HG03520 (cell line): ENCODE measurements around the gene S100A9.
"Not testable (repeated sequence)": the region's sequence is repeated elsewhere in the genome, so short reads cannot be mapped to it uniquely, and the experiment has no call there.

Source experiments
- ATAC-seq: cut with Tn5 transposase; IDR thresholded peaks from one replicate; pipeline ENCODE4 v1.9.1; 2021; ENCODE audit warnings: mild to moderate bottlenecking, moderate library complexity; ENCODE audit not compliant: unreplicated experiment

The S100A9 gene

DNA sequence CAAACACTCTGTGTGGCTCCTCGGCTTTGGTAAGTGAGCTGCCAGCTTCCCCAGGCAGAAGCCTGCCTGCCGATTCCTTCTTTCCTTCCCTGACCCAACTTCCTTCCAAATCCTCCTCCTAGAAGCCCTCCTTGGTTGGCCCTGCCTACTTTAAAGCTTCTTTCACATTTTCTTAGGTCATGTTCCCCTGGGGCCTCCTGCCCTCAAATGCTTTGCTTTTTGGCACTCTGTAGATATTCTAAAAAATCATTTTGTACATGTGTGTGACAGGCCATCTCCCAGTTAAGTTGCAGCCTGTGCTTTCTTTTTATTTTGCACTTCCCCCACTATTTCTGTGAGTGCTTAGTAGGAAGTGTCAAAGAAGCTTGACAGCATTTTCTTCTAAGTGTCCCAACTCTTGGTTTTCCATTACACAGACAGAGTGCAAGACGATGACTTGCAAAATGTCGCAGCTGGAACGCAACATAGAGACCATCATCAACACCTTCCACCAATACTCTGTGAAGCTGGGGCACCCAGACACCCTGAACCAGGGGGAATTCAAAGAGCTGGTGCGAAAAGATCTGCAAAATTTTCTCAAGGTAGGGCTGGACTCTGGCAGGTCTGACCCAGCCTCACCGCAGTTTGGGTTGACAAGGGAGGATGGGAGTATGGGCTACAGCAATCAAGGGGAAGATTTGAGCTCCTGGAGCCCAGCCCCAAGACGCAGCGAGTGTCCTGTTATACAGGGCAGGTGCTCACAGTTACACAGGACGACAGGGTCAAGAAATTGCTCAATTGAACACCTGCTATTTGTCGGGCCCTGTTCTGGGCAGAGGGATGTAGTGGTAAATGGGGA lies at the start of gene S100A9:
Gene S100A9 (plus strand): TSS at position 2 of the 838 bp plus-strand sequence. CDS start 430 bp downstream, at position 432.
- no peak for ATAC-seq

DNA sequence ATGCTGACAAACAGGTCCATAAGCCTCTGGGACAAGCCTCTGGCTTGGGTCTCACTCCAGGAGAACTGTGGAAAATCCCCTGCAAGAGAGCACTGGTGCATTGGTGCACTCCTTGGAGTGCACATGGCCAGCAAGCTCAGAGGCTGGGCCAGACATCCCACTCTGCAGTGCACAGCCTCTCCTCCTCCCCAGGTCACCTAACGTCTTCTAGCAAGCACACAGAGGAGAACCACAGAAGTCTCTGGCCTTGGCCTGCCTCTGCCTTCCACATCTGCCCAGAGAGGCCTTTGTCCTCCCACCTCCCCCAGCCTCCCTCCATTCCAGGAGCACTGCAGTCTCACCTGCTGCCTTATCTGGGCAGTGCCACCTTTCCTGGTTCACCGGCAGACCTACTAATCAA lies 49.1 kb upstream of the S100A9 start:
- no peak for ATAC-seq

DNA sequence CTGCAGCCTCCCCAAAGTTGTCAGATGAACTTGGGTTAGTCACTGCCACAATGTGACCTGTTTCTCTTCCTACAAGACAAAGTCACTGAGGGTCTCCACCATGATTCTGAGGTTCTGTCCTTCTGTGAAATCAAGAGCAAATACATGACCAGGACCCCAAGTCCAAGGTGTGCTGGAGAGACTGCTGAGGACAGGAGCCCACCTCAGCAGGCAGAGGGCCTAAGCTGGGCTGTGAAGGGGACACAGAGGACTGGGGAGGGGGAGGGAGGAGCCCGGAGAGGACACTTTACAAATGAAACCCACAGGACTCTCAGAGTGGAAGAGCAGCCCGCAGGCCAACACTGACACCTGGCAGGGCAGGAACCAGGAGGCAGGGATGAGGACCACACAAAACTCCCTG lies 48.2 kb upstream of the S100A9 start:
- no peak for ATAC-seq

DNA sequence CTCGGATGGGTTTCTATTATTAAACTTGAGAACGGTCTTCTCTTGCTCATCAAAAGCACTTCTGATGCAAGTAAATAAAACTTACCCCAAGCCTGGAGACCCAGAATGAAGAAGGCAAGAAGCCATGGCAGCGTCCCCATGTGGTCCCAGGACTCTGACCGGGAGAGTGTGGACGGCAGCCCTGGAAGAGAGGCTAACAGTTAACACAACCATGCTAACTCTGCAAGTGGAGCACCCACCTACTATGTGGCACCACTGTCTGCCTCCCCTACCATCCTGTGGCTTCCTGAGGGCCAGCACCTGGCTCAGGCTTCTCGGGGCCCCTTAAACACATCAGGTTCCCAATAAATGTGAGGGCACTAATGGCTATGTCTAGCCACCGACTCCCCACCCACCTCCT lies 47.1 kb upstream of the S100A9 start:
- no peak for ATAC-seq

DNA sequence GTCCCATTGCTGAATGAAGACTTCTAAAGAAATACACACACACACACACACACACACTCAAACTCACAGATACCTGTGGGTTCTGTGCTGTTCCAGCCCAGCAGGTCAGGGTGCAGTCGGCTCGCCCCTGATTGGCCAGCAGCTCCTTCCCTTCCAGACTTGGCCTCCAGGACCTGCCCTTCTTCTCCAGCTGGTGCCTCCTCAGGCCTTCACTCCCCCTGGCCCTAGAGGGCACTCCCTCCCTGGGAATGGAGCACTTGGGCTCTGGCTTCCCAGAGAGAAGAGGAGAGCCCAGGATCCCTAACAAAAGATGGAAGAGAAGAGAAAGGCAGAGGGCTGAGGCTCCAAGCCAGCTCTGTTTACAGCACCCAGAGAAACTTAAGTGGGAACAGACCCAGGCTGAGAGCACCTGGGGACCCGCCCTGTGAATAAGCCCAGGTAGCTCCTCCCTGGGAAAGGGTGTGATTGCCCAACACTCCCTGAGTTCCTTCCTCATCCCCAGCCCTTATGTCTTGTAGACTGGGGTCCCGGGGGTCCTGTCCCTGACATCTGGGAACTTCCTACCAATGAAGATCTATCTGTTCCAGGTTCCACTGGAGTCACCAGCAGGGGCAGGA lies 45.0 kb upstream of the S100A9 start, which contains the start of gene PGLYRP3:
Gene PGLYRP3 (minus strand): TSS at position 383 of the 617 bp plus-strand sequence. CDS start 2,287 bp downstream, outside the sequence.
- ATAC-seq: no peak

DNA sequence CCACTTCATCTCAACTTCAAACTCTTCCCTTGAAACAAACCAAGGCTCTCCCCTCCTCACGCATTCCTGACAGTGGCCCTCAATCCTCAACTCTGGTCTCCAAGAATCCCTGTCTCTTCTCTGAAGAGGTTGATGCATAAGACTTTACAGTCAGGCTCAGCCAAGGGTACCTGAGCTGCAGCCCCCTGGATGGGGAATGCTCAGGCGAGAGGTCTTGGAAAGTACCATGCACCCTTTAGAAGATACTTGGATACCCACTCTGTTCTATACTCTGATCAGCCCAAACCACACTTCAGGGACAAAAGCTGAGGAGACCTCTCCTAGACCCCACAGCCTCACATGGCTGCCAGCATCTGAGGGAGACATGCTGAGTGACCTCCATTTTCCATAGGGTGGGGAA lies 44.4 kb upstream of the S100A9 start:
- ATAC-seq: no peak

DNA sequence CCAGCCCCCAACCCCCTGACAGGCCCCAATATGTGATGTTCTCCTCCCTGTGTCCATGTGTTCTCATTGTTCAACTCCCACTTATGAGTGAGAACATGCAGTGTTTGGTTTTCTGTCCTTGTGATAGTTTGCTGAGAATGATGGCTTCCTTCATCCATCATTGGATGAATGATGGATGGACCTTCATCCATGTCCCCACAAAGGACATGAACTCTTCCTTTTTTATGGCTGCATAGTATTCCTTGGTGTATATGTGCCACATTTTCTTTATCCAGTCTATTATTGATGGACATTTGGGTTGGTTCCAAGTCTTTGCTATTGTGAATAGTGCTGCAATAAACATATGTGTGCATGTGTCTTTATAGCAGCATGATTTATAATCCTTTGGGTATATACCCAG lies 43.3 kb upstream of the S100A9 start:
- not testable (repeated sequence) for ATAC-seq

DNA sequence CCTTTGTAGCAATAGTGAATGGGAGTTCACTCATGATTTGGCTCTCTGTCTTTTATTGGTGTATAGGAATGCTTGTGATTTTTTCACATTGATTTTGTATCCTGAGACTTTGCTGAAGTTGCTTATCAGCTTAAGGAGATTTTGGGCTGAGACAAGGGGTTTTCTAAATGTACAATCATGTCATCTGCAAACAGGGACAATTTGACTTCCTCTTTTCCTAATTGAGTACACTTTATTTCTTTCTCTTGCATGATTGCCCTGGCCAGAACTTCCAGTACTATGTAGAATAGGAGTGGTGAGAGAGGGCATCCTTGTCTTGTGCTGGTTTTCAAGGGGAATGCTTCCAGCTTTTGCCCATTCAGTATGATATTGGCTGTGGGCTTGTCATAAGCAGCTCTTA lies 41.6 kb upstream of the S100A9 start:
- ATAC-seq: not testable (repeated sequence)

DNA sequence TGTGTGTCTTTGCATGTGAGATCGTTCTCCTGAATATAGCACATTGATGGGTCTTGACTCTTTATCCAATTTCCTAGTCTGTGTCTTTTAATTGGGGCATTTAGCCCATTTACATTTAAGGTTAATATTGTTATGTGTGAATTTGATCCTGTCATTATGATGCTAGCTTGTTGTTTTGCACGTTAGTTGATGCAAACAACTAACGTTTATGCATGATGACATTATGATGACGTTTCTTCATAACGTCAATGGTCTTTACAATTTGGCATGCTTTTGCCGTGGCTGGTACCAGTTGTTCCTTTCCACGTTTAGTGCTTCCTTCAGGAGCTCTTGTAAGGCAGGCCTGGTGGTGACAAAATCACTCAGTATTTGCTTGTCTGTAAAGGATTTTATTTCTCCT lies 39.5 kb upstream of the S100A9 start:
- not testable (repeated sequence) for ATAC-seq

DNA sequence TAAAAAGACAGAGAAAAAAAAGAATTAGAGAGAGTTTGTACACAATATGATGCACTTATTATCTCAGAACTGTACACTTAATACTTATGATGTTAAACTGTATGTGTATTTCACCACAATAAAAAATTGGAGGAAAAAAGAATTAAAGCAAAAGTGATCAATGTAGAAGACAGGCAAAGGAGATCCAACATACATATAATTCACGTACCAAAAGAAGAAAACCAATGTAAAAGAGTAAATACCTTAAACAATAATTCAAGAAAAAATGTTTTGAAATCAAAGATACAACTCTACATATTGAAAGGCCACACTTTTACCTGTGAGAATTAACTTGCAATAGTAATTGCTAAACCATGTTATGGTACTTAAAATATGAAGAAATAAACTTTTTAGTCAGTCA lies 35.1 kb upstream of the S100A9 start:
- ATAC-seq: no peak

DNA sequence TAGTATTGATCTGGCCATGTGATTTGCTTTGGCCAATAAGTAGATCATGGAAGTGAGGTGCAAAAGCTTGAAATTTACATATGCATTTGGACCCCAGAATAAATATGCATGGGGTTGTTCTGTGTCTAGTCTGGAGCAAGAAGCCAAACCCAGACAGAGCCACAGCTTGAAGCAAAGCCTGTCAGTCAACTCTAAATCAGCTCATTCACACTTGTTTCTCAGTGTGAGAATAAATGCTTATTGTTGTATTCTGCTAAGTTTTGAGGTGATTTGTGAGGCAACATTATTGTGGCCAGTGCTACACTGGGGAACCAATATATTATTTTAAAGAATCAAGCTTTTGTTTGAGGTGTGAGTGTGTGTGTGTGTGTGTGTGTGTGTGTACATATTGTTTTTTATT lies 32.7 kb upstream of the S100A9 start:
- ATAC-seq: no peak

DNA sequence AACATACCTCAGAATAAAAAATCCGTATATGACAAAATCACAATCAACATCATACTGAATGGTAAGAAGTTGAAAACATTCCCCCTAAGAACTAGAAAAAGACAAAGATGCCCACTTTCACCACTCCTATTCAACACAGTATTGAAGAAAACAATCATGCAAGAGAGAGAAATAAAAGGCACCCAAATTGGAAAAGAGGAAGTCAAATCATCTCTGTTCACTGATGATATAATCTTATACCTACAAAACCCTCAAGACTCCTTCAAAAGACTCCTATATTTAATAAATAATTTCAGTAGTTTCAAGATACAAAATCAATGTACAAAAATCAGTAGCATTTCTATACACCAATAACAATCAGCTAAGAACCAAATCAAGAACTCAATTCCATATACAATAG lies 23.8 kb upstream of the S100A9 start:
- ATAC-seq: no peak

DNA sequence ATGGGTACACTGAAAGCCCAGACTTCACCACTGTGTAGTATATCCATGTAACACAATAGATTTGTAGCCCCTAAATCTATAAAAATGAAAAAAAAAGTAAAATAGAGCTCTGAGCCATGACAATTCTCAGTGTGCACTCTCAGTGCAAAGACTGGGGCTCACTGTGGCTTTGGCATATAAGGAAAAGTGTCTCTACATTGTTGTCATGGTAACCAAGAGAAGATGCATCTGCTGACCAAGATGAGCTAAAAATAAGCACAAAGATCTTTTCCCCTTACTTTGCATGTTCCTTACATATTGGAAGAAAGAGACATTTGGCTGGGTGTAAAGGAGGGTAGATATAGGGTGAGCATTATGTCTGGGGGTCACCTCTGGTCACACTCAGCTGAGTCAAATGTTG lies 21.0 kb upstream of the S100A9 start:
- no peak for ATAC-seq

DNA sequence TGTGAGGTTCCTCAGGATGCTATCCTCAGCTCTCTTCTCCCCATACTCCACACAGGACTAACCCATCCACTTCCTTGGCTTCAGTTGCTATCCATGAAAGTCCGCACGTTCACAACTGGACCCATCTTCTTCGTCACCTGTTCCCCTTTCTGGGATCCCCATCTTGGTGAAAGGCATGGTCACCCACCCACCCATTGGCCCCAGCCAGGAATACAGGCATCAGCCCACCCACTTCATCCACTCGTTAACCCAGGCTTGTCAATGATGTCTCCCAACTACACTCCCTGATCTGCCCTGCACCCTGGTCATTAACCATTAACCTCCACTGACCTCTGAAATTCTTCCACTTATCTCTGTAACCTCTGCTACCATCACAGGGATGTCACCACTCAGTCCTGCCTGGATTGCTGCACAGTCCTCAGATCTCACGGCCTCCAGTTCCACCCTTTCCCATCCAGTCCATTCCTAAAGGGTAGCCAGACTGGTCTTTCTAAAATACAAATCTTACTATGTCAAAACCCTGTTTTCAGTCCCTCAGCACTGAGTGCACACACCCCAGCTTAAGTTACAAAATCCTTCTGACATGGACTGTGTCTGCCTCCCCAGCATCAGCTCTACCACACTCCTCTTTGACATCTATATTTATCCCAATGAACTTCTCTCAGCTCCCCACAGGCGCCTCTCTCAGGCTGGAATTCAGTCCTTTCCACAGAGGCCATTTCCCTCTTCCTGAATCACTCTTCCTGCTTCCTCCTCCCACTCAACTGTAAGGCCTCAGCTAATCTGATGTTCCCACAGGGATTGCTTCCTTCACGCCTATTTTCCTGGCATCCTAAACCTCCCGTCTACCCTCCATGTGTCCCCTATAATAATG lies 19.4 kb upstream of the S100A9 start:
- no peak for ATAC-seq

DNA sequence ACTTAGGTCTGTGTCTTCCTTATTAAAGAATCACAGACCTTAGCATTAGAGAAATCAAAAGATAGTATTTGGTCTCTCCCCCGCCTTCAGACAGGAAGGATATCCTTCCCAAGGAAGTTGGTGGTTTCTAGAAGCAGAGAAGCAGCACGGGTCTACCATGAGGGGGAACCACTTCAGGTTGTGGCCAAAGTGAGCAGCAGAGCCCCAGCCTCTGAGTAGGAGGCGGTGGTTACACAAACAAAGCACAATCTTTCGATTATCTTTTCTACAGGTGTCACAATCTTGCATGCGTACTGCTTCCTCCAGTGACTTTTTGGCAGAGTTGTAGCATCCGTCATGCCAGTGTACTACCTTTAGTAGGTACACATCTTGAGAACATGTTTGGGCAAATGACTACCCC lies 17.9 kb upstream of the S100A9 start:
- ATAC-seq: no peak

DNA sequence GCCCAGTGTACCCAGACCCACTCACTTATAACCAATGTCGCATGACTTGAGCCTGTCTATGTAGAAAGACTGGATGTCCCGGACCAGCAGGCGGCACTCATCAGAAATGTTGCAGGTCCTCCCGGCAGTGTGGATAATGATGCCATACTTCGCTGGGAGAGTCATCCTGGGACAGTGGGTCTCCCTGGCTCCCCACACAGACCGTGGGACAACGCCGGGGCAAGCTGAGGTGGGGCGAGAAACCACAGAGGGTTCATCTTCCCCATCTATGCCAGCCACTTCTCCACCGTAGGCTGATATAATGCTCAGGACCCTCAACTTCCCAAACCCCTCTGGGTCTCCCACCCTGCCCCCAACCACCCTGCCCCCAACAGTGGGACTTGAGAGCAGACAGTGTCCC lies 17.3 kb upstream of the S100A9 start:
- ATAC-seq: no peak

DNA sequence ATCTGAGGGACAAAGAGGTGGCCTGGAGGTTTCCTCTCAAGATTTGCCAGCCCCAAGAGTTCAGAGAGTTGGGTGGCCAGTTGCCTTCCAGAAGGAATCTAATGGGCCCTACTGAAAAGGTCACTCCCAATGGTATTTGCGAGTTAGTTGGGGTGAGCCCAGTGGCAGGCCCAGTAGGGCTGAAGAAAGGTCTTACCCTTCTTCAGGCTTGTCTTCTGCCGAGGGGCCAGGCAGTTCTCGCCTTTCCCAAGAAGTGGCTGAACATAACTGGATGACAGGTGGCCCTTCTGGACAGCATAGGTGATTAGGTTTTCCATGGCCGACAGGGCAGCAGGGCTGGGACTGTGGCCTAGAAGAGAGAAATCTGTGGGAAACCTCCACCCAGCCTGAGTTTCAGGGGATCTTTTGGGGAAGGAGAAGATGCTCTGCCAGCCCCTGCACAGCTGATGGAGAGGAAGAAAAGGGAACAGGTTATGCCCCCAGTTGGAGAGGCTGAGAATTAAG lies 16.2 kb upstream of the S100A9 start:
- no peak for ATAC-seq

DNA sequence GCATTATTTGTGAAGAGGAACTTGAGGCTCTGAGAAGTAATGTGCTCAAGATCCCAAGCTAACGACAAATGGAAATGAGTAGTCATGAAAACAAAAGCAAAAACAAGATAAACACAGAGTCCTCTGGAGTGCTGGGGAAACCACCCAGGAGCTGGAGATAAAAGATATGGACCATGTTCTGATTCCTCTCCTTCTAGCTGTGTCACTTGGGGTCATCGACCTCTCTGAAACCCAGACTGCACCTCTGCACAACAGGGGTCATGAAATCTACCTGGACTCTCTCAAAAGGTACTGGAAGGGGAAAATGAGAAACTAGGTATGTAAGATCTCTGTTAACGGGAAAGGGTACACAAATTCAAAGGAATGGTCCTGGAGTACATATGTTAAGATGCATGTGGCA lies 15.5 kb upstream of the S100A9 start:
- no peak for ATAC-seq

DNA sequence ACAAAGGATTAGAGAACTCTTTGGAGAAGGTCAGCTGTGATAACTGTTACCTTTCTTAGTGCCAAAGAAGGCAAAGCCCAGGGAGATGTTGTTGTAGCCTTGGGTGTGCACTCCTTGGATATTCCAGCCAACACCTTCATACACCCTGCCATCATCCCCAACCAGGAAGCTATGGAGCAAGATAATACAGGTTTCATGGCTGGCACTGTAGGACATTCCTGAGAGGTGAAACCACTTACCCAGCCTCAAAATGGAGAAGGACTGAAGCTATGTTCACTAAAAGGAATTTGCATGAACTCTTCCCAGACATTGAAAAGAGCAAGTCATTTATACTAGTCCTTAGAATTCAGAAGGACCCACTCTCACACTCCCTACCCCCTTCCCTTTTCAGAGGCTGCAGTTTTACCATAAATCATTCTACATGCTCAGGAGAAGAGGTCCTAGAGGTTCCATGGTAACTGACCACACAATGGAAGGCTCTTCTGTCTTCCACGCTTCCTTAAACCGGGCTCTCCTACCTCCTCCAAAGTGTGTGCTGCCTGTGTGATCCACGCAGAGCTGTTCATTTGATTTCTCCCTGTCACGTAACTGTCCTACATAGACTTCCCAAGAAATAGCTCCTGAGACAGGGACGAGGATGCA lies 14.5 kb upstream of the S100A9 start:
- no peak for ATAC-seq

DNA sequence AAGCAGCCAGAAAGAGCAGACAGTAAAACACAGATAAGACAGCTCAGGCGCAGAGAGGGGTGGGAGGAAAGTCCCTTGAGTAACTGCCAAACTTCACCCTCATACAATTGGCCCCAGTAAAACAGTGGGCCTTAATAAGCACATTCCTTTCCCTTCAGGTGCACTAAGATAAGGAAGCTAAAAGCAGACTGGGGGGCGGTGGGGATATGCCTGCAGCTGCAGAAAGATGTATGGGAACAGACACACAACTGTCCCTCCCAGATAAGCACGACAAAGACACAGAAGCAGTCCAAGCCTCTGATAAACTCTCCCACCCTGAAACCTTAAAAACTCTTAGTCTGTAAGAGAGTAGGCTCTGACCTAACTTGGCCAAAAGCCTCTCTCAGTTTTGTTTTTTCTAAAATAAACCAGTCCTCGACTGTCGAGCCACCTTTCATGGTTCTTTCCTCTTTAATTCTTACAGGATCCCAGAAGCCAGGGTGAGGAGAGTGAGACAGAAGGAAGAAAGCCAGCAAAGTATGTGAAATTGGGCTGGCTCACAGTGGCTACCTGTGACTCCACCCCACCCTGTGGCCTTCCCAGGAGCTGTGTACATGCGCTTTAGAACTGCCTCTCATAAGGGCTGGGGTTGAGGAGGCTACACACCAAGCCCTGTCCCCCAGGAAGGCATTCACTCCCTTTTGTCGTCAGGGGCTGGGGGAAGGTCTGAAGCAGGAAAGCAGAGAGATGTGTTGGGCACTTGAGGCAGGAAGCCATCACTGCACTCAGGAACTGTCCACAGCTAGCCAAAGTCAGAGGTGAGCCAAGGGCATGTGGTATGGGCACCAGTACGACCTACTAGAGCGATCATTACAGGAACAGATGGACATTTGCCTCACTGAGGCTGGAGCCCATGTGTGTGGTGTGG lies 13.6 kb upstream of the S100A9 start:
- ATAC-seq: no peak
